ENCODE data around the gene PRKG2. TPM values are rescaled to one million over a fixed set of nuclear protein-coding genes. Genes with fewer than 3 reads are reported as not detected.

The PRKG2 gene
- total and polyA plus RNA-seq, 2 of the 13 experiments (the other 11 are each of a cell fraction or from before 2014, with no cell fraction given) = 0.04 TPM

DNA sequence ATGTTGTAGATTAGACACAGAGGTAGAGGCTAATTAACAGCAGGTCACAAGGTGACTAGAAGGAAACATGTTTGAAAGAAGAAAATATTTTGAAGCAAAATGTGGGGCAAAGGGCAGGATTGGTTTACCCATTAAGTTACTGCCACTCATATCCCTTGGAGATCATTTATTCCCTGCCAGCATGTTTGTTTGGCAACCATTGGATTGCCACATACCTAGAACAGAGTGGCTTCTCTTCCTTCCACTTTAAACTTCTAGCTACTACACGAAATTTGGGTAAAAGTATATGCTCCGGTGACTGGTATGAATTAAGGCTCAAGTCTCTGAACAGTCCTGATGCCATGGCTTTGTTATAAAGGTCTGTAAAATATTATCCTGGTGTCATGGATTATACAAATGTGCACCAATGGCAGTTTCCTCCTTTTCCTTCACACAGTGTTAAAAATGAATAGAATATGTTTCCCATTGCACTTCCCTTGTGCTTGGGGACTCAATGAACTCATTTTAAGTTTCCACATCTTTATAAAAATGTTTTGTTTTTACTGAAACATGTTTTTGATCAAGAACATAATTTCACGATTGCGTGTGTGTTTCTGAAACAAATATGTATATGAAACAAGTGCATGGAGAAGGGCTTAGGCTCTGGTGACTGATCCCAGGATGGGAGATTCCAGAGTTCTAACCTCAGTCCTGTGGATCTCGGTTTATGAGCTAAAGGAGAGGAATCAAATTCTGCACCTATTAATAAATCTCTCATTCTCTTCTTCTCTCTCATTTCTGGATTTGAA lies 172.2 kb downstream of the PRKG2 start (continued):
- TF ChIP-seq, protein P1, sequence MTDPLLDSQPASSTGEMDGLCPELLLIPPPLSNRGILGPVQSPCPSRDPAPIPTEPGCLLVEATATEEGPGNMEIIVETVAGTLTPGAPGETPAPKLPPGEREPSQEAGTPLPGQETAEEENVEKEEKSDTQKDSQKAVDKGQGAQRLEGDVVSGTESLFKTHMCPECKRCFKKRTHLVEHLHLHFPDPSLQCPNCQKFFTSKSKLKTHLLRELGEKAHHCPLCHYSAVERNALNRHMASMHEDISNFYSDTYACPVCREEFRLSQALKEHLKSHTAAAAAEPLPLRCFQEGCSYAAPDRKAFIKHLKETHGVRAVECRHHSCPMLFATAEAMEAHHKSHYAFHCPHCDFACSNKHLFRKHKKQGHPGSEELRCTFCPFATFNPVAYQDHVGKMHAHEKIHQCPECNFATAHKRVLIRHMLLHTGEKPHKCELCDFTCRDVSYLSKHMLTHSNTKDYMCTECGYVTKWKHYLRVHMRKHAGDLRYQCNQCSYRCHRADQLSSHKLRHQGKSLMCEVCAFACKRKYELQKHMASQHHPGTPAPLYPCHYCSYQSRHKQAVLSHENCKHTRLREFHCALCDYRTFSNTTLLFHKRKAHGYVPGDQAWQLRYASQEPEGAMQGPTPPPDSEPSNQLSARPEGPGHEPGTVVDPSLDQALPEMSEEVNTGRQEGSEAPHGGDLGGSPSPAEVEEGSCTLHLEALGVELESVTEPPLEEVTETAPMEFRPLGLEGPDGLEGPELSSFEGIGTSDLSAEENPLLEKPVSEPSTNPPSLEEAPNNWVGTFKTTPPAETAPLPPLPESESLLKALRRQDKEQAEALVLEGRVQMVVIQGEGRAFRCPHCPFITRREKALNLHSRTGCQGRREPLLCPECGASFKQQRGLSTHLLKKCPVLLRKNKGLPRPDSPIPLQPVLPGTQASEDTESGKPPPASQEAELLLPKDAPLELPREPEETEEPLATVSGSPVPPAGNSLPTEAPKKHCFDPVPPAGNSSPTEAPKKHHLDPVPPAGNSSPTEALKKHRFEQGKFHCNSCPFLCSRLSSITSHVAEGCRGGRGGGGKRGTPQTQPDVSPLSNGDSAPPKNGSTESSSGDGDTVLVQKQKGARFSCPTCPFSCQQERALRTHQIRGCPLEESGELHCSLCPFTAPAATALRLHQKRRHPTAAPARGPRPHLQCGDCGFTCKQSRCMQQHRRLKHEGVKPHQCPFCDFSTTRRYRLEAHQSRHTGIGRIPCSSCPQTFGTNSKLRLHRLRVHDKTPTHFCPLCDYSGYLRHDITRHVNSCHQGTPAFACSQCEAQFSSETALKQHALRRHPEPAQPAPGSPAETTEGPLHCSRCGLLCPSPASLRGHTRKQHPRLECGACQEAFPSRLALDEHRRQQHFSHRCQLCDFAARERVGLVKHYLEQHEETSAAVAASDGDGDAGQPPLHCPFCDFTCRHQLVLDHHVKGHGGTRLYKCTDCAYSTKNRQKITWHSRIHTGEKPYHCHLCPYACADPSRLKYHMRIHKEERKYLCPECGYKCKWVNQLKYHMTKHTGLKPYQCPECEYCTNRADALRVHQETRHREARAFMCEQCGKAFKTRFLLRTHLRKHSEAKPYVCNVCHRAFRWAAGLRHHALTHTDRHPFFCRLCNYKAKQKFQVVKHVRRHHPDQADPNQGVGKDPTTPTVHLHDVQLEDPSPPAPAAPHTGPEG (CRISPR knock-in tag; IDR thresholded peaks at IDR 0.05) = no peak
- TF ChIP-seq, protein P2, sequence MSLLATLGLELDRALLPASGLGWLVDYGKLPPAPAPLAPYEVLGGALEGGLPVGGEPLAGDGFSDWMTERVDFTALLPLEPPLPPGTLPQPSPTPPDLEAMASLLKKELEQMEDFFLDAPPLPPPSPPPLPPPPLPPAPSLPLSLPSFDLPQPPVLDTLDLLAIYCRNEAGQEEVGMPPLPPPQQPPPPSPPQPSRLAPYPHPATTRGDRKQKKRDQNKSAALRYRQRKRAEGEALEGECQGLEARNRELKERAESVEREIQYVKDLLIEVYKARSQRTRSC (CRISPR knock-in tag; IDR thresholded peaks at IDR 0.05; ENCODE audit: low read depth) = no peak
- TF ChIP-seq ZNF558 (CRISPR knock-in tag; IDR thresholded peaks at IDR 0.05; ENCODE audit: borderline replicate concordance) (no peak), ZNF761 (CRISPR knock-in tag; conservative IDR thresholded peaks at IDR 0.05) (no peak), ZMYM4 (CRISPR knock-in tag; IDR thresholded peaks at IDR 0.05) (no peak)
- TF ChIP-seq, protein P3, sequence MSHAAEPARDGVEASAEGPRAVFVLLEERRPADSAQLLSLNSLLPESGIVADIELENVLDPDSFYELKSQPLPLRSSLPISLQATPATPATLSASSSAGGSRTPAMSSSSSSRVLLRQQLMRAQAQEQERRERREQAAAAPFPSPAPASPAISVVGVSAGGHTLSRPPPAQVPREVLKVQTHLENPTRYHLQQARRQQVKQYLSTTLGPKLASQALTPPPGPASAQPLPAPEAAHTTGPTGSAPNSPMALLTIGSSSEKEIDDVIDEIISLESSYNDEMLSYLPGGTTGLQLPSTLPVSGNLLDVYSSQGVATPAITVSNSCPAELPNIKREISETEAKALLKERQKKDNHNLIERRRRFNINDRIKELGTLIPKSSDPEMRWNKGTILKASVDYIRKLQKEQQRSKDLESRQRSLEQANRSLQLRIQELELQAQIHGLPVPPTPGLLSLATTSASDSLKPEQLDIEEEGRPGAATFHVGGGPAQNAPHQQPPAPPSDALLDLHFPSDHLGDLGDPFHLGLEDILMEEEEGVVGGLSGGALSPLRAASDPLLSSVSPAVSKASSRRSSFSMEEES (CRISPR knock-in tag; IDR thresholded peaks at IDR 0.05) = no peak
